RKO (cell line): ENCODE data around the gene PTPRD.

Experiments used
- DNase-seq: peaks from one replicate; pipeline ENCODE4 v3.0.0-alpha.2; 2016; ENCODE audit warnings: low spot score

PTPRD gene

DNA sequence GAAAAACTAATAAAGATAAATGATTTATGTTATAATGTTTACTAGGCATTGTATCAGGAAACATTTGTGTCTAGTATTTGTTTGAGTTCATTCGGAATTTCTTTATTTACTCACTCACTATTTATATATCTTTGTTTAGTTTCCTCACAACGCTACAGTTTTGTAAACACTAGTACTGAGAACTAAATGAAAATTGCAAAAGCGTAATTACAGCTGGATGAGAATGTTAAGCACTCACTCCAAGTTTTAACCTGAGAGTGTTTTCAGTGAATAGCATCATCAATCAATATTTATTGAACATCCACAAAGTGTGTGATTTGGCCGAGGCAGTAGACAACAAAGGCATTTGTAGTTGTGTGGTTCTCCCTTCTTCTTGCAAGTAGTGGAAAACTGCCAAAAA is 1843.6 kb downstream of the PTPRD start:
- DNase-seq = no peak

DNA sequence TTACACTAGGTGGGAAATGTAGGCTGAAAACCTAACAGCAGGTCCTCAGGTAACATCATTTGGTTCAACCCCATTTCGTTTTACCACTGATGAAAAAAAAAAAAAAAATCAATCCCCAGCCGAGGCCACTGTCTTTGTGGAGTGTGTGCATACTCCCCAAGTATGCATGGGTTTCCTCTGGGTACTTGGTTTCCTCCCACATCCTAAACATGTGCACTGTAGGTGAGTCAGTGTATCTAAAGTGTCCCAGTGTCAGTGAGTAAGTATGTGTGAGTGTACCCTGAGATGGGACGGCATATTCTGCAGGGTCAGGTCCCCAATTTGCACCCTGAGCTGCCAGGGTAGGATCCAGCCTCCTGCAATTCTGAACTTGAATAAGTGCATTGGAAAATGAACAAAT is 1846.7 kb downstream of the PTPRD start:
- DNase-seq = no peak

DNA sequence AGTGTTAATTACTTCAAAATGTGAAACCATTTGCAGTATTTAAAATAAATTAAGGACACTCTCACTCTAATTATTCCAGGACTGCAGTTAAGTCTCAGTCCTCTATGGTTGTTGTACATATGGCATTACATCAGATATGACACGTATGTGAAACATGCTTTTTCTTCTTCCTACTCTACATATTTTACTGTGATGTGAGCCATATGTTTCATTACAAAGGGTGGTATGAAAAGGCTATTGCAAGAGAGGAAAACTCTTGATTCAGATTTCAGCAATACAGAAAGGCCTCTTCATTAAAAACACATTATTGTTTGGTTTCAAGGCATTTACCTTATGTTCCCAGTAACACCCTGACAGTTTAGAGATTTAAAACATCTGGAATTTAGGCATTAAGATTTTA is 1848.8 kb downstream of the PTPRD start:
- DNase-seq = no peak

DNA sequence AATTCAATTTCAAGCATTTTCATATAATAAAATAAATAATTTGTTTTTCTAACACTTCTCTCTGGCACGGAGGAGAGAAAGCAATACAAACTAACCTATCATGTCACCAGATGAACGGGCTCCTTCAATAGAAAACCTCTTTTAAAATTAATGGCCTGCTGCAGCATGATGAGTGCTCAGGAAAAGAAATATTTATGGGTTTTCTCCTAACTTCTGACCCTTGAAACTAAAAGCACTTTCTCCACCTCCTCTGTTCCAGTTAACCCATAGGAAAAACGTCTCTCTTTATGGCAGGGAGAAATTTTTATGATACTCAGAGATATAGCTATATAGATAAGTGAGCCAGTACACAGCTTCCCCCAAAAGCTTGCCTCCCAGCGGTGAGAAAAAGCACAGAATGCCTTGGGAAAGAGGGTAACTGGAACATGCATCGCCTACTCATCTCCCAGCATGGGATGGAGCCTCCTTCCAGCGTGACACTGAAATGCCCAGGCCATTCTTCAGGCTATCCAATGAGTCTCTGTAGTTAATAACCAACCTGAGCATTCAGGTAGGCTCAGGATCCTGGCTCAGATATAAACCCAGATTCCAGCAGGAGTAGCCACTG is 1850.2 kb downstream of the PTPRD start:
- DNase-seq = no peak

DNA sequence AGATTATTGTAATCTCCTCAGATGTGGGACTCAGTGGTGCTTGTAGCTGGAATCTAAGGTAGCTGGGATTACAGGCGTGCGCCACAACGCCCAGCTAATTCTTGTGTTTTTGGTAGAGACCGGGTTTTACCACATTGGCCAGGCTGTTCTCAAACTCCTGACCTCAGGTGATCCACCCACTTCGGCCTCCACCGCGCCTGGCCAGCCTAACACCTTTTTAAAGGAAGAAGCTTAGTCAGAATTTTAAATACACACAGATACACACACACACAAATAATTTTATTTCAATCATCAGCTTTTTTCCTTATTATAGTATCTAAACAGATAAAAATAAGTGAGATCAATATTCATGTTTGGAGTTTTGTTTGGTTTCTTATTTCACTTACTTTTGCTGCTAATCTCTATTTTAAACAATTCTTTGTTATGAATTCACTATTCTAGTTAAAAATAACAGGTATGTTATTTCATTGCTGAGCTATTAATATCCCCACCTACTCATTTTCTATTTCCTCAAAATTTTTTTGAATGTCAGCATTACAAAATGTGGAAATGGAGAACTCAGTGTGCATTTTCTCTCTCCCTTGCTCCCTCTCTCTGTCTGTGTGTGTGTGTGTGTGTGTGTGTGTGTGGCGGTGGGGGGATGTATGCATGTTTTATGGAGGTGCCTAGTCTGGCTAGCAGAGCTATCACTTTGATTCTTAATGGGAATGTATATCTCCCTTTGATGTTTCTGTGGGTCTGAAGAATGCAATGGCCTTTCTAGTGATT is 1852.6 kb downstream of the PTPRD start:
- no peak for DNase-seq

DNA sequence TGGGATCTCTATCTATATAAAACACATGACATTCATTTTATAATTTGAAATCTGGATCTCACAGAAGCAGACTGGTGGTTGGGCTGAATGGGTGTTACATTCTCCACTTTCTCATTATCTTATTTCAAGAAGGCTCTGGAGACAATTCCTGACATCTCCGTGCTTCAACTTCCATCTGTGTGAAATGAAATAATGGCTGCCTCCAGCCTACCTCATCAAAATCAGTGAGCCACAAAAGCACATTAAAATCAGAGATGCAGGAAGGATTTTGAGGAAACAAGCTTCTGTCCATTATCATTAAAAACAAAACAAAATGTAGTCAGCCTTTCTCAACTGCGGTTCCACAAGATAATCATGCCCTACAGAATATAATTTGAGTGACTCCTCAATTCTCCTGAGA is 1854.9 kb downstream of the PTPRD start:
- no peak for DNase-seq

DNA sequence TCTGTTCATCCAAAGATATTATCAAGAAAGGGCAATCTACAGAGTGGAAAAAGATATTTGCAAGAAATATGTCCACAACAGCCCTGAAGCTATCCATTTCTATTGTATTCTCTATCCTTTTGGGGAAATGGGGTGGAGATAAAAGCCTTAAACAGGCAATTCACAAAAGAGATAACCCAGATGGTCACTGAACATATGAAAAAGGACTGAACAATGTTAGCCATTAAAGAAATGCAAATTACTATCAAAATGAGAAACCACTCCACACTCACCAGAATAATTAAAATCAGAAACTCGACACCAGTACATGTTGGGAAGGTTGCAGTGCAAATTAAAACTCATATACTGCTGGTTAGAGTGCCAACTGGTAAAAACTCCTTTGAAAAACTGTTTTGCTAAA is 1858.1 kb downstream of the PTPRD start:
- DNase-seq = no peak

DNA sequence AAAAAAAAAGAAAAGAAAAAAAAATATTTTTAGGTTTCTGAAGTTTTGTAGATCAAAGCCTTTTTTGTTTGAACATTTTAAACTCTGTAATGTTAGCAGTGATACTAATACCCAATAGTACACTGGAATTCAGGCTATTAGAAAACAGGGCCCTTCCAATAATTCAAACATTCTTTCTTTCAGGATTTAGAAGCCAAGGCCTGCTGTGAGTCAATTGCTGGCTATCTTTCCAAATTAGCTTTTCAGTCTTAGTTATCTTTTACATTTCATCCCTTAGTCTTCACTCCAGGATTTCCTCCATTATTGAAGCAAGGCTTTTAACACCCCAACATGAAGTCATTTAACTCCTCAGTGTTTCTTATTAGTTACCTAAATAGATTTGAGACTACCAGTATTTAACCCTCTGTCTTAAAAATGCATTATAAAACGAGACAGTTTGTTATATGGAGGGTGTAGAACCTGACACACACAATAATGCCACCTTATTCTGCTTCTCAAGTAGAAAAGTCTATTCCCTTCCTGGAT is 1861.3 kb downstream of the PTPRD start:
- DNase-seq = no peak

DNA sequence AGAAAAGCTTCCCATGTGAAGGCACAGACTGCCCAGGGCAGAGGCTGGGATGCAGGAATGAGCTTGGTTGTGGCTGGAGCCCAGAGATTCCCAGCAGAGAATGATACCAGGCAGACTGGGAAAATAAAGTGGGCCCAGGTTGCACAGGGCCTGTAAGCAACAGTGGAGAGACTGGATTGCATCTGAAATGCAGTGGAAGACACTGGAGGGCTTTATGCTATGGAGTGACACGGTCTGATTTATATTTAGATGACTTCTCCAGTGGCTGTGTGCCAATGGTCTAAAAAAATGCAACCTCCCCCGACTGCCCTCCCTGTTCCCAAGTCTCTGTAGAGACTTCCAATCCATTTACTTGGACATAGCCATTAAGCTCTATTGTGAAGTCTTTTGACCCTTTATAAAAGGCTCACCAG is 1862.2 kb downstream of the PTPRD start:
- DNase-seq = no peak

DNA sequence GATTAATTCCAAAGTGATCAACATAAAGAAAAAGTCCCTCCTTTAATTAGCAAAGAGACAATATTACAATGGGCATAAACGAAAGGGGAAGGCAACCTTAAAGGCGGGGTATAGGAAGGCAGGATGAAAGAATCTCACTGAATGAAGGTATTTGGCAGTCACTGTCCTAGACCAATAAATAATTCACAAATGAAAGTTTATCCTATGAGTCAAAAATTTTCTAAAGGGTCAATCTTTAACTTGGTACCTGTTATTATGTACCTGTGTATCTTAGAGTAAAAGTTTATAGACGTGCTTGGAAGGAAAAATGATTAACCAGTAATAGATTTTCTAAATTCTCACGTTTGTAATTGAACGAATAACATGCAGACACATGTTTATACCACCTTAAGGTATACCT is 1867.5 kb downstream of the PTPRD start:
- no peak for DNase-seq

DNA sequence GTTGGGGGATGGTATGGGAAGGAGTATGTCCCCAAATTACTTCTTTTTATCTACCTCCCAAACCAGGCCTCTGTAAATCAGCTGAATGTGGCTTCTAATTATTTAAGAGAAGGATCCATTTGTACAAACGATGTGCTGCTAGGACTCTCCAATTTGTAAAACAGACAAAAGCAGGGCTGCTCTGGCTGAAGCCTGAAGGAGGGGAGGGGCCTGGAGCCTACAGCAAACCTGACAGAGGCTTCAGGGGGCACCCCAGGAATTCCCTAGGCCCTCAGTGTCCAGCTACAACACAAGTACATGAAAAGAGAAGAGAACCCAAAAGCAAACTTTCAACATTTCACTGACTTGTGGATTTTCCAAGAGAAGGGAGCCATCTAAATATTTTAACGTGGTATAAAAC is 1873.9 kb downstream of the PTPRD start:
- no peak for DNase-seq

DNA sequence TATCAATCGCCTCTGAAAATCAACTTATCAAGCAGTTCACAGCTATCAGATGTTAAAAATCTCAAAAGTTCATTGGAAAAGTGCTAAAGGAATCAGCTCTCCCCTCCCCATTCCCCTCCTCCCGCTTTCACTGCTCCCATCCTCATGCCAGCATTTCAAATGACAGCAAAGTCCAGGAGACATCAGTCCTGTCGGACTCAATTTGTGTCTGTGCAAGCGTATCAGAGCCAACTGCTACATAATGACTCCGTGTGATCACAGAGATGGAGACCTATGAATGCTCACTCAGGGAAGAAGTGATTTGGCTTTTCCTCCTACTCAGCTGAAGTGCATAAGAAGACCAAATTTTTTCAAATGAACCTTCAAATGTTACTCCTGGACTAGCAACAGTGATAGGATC is 1876.0 kb downstream of the PTPRD start:
- no peak for DNase-seq

DNA sequence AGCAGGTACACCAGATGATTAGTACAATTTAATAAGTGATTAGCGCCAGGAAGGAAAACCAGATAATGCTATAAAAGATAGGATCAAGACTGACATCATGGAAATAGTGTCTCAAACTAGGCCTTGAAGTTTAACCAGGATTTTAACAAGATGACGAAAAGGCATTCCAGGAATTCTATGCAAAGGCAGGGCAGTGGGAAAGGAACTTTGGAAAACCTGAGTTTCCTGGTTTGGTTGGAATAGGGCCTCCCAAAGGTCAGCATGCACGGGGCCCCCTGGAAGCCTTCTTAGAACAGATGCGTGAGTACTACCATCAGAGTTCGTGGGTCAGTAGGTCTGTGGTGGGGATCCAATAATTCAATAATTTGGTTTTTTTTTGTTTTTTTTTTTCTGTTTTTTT is 1878.0 kb downstream of the PTPRD start:
- no peak for DNase-seq

DNA sequence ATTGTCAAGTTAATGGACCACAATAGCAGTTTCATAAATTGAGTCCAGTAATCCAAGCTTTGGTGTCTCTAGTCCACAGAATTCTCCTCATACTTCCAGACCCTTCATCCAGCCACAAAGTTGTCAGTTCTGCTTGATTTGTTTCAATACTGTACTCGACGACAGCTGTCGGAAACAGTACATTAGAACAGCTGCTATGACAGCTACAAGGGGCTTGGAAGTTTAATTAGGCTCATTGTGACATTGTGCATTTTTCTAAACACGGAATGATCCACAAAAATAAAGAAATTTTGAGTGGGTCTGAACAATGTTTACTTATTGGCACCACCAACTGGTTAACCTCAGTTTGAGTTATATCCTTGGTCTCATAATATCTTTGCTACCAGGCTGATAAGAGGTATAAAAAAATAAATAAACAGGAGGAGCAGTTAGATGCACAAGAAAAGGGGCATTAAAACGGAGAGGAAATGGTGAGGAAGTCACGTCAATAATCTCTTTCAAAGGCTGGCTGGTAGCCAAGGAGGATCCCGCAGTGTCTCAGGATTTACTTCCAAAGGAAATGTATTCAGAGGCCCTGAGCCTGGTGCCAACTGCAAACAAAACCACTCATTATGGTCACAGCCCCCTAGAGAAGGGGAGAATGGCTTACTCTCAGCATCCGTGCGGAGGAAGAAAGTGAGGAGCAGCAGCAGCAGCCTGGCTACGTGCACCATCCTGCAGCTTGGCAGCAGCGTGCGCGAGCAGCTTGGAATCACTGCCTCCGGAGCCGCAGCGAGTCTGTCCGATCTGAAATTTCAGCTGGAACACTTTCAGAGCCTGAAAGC is 1879.5 kb downstream of the PTPRD start:
- DNase-seq = no peak

DNA sequence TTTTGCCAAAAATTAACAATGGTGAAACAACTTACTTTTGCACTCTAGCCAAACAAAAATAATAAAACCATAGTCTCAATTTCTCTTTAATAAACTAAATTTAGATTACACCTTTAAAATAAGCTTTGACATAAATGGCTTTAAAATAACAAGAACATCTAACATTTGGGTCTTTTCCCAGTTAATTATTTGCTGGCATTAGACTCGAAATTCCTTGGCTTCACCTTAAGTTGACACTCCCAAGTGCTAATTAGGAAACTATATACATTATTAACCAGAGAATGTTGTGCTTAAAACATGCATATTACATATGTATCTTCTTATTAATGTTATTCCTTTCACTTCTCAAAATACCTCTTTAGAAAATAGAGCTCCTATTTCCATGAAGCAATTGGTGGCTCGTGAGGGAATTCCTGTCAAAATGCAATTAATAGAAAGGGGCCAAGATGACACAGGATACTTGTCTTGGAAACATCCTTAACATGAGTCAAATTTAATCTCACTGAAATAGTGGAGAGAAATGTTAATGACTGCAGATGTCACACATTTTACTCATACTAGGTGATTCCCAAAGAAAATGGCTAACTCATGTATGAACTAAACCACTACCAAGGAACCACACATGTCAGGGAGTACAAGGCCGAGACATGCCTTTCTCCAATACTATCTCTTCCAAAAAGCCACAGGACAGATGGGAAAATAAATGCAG is 1880.3 kb downstream of the PTPRD start:
- DNase-seq = no peak

DNA sequence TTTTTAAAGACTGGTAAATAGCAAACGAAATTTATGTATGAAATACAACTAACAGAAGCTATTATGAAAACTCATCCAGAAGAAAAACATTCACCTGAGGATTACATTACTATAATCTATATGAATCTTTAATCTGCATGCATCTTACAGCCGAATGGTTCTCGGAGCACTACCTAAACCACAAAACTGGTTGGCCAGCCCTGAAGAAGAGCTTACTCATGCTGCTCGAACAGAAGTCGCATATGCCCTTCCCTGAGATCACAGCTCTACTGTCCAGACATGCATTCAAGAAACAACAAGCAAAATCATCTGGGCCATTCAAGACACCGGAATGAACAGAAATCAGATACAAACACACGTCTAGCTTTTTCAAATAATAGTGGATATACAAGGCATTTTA is 1882.2 kb downstream of the PTPRD start:
- DNase-seq = no peak

DNA sequence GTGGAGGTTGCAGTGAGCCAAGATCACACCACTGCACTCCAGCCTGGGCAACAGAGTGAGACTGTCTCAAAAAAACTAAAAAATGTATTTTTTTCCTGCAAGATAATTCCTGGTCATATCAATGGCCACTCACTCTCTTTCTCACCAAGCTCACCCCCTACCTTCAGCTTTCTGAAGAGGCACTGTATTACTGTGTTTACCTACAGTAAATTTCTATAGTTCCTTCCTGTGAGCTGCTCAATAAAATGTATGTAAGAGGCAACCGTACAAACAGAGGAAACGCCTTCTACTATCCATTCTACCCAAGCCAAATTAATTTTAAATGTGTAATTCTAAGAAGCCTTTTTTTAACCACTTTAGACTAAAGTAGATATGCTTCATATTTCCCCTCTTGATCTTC is 1883.9 kb downstream of the PTPRD start:
- DNase-seq = no peak

DNA sequence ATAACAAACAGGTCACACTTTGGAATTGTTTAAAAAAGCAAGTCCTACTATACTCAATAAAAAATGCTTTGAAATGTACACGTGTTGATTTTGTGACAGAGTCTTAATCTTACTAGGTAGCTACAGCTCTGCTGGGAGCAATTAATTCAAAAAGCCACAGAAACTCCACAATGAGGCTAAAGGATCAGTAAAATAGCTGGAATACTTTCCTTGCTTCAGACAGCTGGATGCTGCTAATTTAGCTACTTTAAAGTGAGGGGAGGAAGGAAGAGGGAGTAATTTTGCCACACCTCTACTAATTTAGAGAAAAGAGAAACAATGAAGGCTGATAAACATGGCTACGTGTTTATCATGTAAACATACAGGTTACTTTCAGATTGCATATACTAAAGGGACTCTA is 1885.6 kb downstream of the PTPRD start:
- DNase-seq = no peak

DNA sequence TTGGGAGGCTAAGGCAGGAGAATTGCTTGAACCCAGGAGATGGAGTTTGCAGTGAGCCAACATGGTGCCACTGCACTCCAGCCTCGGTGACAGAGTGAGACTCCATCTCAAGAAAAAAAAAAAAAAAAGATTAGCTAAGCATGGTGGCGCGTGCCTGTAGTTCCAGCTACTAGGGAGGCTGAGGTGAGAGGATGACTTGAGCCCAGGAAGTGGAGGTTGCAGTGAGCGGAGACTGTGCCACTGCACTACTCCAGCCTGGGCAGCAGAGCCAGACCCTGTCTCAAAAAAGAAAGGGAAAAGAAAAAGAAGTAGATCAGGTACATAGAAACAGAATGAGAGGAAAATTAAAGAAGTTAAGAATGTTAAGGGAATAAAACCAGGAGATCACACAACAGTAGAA is 1886.1 kb downstream of the PTPRD start:
- no peak for DNase-seq

DNA sequence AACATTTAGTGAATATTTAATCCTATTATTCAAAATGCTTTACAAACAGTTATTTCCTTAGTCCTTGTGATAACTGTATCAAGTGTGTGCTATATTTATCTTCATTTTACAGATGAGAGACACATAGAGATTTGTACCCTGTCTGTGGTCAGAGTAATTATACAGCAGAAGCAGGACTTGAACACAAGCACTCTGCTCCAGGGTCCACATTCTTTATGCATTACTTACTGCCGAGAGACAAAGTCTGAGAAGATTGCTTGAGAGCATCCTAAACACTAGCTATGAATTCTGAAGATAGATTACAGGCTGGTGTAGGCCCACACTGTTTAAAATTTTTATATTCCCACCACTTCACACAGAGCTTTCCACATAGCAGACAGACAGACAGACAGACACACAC is 1887.2 kb downstream of the PTPRD start:
- DNase-seq = no peak

DNA sequence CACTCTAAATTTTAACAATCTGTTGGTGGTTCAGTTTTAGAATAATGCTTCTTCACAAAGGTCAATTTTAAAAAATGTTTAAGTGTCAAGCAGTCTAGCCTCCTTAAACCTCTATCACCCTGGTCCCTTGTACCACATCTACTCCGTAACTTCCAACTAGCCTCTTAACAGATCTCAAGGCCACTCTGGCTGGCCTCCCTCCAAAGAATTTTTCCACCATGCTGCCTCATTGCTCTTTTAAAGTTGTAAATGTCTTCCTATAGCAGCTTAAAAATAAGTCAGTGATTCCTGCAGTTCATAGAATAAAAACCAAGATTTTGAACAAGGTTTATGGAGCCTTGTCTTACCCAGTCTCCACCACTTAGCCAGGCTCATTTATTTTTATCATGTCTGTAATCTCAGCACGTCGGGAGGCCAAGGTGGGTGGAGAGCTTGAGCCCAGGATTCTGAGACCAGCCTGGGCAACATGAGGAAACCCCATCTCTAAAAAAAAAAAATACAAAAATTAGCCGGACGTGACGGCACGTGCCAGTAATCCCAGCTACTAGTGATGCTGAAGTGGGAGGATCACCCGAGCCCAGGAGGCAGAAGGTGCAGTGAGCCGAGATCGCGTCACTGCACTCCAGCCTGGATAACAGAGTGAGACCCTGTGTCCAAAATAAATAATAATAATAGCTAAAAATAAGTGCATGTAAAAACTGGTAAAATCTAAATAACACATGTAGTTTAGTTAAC is 1888.4 kb downstream of the PTPRD start:
- no peak for DNase-seq

DNA sequence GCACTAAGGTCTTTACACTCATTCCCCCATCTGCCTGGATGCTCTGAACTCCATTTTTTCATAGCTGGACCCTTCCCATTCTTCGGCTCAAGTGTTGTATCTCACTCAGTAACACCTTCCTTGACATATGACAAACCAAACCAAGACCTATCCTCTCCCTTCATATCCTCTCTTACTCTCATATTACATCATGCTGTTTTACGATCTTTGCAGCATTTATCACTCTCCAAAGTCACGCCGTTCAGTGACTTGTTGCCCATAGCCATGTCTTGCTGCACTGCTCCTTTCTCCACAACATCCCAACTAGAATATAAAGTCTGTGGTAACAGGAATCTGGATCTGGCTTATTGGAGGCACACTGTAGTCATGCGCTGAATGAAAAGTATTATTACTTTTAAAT is 1889.6 kb downstream of the PTPRD start:
- no peak for DNase-seq
